ENCODE measurements around the gene SPG7. TPM values are rescaled to one million over a fixed set of nuclear protein-coding genes. Genes with fewer than 3 reads are reported as not detected.

The SPG7 gene
- total RNA-seq, 1 experiment from 2014 or later = 119 TPM

GRCh38 chr16:89553733-89554132 is 45.5 kb downstream of the SPG7 start:
- no peak for TF ChIP-seq CTCF (conservative IDR thresholded peaks at IDR 0.05)
- no peak overlapping the region for H2BK5ac ChIP-seq (ENCODE audit: insufficient read length, low read length)
- no peak overlapping the region for H3K18ac ChIP-seq (ENCODE audit: insufficient read length, low read depth, low read length)
- no peaks in the 10 kb centered on the region for H3K27me3 ChIP-seq (ENCODE audit: insufficient read depth, low read length)
- H4K5ac ChIP-seq (ENCODE audit: insufficient read length, low read depth, low read length) = no peak overlapping the region
- Mint-ChIP-seq H3K27ac (no peak overlapping the region), H3K4me3 (no peak overlapping the region), H3K4me1 (no peaks in the 10 kb centered on the region), H3K36me3 (ENCODE audit: insufficient read depth in 1 of 3, low read depth in 3 of 3) (peaks cover 15 to 79% (median 77%) of the 10 kb centered on the region in 3 experiments), H3K9me3 (no peaks in the 10 kb centered on the region; a peak in 1 of 5 replicates), H3K27me3 (ENCODE audit: low read depth) (no peaks in the 10 kb centered on the region)
- no peak overlapping the region for H3K14ac ChIP-seq (ENCODE audit: insufficient read depth, low read length)
- no peak overlapping the region for H3K27ac ChIP-seq (ENCODE audit: insufficient read length, low read depth, low read length)
- no peak for DNase-seq
- H3K4me1 ChIP-seq (ENCODE audit: insufficient read depth, low read length) = no peaks in the 10 kb centered on the region
- H3K23me2 ChIP-seq (ENCODE audit: insufficient read length, low read depth, low read length, poor library complexity, severe bottlenecking) = no peaks in the 10 kb centered on the region
- WGBS (ENCODE audit: extremely low coverage, insufficient read length, low lambda C conversion rate) = no CpG with 5 or more reads among the region's 18 CpGs
- no peak overlapping the region for H3K4ac ChIP-seq (ENCODE audit: low read depth, low read length)
- H3K4me2 ChIP-seq (ENCODE audit: insufficient read depth, insufficient read length, low read length) = no peak overlapping the region
- no peak overlapping the region for H2BK15ac ChIP-seq (ENCODE audit: low read depth, low read length)
- H2BK120ac ChIP-seq (ENCODE audit: low read depth, low read length, poor library complexity, severe bottlenecking) = no peak overlapping the region
- no peak overlapping the region for H4K91ac ChIP-seq (ENCODE audit: insufficient read length, low read depth, low read length)
- H3K9me3 ChIP-seq (ENCODE audit: control insufficient read depth, low read depth, low read length) = no peaks in the 10 kb centered on the region
- H3K9ac ChIP-seq (ENCODE audit: extremely low read depth, insufficient read length, low read length) = no peak overlapping the region
- H4K8ac ChIP-seq (replicated peaks; ENCODE audit: insufficient read length, low read depth, low read length) = no peak overlapping the region
- no peaks in the 10 kb centered on the region for H4K20me1 ChIP-seq (ENCODE audit: control insufficient read depth, insufficient read depth, insufficient read length)
- H3T11ph ChIP-seq (ENCODE audit: low read length) = no peak overlapping the region
- no peak overlapping the region for H3K23ac ChIP-seq (ENCODE audit: insufficient read length, low read depth, low read length)
- H2AFZ ChIP-seq (ENCODE audit: low read length) = no peak overlapping the region
- H3K56ac ChIP-seq (ENCODE audit: insufficient read length, low read depth, low read length) = no peak overlapping the region
- H3K79me1 ChIP-seq (ENCODE audit: insufficient read depth, low read depth, low read length, poor library complexity, severe bottlenecking) = no peaks in the 10 kb centered on the region
- H2BK20ac ChIP-seq (ENCODE audit: low read depth, low read length, poor library complexity, severe bottlenecking) = no peak overlapping the region
- H3K79me2 ChIP-seq (ENCODE audit: insufficient read depth, low read length) = no peaks in the 10 kb centered on the region
- no peak overlapping the region for H2BK12ac ChIP-seq (ENCODE audit: insufficient read length, low read depth, low read length)
- H2AK5ac ChIP-seq (ENCODE audit: insufficient read length, low read length) = no peak overlapping the region
